ENCODE results near the gene LCA5. TPM values are rescaled to one million over a fixed set of nuclear protein-coding genes. Genes with fewer than 3 reads are reported as not detected.

LCA5 gene
- total RNA-seq, 1 donor from 2014 or later: 1.8 TPM

- TF ChIP-seq CTCF (IDR thresholded peaks at IDR 0.05; ENCODE audit: borderline replicate concordance): no peak
- no peaks in the 10 kb centered on the region for H3K9me3 ChIP-seq (replicated peaks)
- no peak overlapping the region for H3K27ac ChIP-seq (replicated peaks)
- H3K4me3 ChIP-seq: no peak overlapping the region
- no peaks in the 10 kb centered on the region for H3K27me3 ChIP-seq (ENCODE audit: low read depth)
- H3K4me1 ChIP-seq: peaks cover 17% of the 10 kb centered on the region
- no peaks in the 10 kb centered on the region for H3K36me3 ChIP-seq
- intact Hi-C loops (cut with micrococcal nuclease): loop anchor here (5.0 to 10.0 kb wide), 2 partner anchors 138 to 241 kb away; no protein-coding TSS in a partner anchor
- no peak for DNase-seq
Observed at GRCh38 chr6:79574174-79574573, 36.9 kb upstream of the LCA5 start.

DNA sequence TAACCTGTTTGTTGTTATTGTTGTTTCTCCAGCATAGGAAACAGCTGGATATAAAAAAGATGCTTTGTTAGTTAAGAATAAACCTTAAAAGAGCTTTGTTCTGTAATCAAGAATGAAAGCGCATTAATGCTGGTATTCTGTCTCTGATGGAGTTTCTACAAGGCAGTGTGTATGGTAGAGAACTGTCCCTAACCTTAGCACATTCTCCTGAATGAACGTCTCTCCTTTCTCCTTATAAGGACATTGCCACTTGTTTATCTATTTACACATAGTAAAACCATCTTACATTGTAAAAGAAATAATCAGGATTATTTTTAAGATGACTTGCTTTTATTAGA, 33.8 kb upstream of the LCA5 start:
- H3K4me3 ChIP-seq: peak overlapping the region; percentile 52
- peaks cover 16% of the 10 kb centered on the region for H3K4me1 ChIP-seq
- no peaks in the 10 kb centered on the region for H3K27me3 ChIP-seq (ENCODE audit: low read depth)
- H3K27ac ChIP-seq (replicated peaks): no peak overlapping the region
- no peaks in the 10 kb centered on the region for H3K36me3 ChIP-seq
- H3K9me3 ChIP-seq (replicated peaks): no peaks in the 10 kb centered on the region
- no peak for DNase-seq
- intact Hi-C loops (cut with micrococcal nuclease): loop anchor here (5.0 to 10.0 kb wide), 2 partner anchors 141 to 244 kb away; no protein-coding TSS in a partner anchor
- TF ChIP-seq CTCF (IDR thresholded peaks at IDR 0.05; ENCODE audit: borderline replicate concordance): peak; percentile 3

- peak; percentile 78 for TF ChIP-seq CTCF (IDR thresholded peaks at IDR 0.05; ENCODE audit: borderline replicate concordance)
- H3K36me3 ChIP-seq: no peaks in the 10 kb centered on the region
- H3K27ac ChIP-seq (replicated peaks): no peak overlapping the region
- peaks cover 12% of the 10 kb centered on the region for H3K4me1 ChIP-seq
- peak overlapping the region; percentile 52 for H3K4me3 ChIP-seq
- no peaks in the 10 kb centered on the region for H3K27me3 ChIP-seq (ENCODE audit: low read depth)
- intact Hi-C loops (cut with micrococcal nuclease): loop anchor here (5.0 to 10.0 kb wide), 2 partner anchors 142 to 244 kb away; no protein-coding TSS in a partner anchor
- no peak for DNase-seq
- H3K9me3 ChIP-seq (replicated peaks): no peaks in the 10 kb centered on the region
Observed at GRCh38 chr6:79570129-79571029, 33.1 kb upstream of the LCA5 start.

DNA sequence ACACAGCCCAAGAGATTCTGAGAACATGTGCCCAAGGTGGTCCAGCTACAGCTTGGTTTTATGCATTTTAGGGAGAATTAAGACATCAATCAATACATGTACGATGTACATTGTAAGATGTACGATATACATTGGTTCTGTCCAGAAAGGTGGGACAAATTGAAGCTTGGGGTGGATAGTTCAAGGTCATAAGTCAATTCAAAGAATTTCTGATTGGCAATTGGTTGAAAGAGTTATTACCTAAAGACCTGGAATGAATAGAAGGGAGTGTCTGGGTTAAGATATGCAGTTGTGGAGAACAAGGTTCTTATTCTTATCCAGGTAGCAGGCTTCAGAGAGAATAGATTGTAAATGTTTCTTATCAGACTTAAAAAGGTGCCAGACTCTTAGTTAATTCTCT, 31.8 kb upstream of the LCA5 start:
- no peak for TF ChIP-seq CTCF (IDR thresholded peaks at IDR 0.05; ENCODE audit: borderline replicate concordance)
- Histone ChIP-seq H3K27ac (replicated peaks) (no peak overlapping the region), H3K9me3 (replicated peaks) (no peaks in the 10 kb centered on the region), H3K27me3 (ENCODE audit: low read depth) (no peaks in the 10 kb centered on the region), H3K4me3 (no peak overlapping the region), H3K36me3 (no peaks in the 10 kb centered on the region), H3K4me1 (peaks cover 12% of the 10 kb centered on the region)
- no peak for DNase-seq
- intact Hi-C loops (cut with micrococcal nuclease): no loop called here

GRCh38 chr6:79564636-79565035, 27.4 kb upstream of the LCA5 start:
- H3K4me3 ChIP-seq: no peak overlapping the region
- no peaks in the 10 kb centered on the region for H3K27me3 ChIP-seq (ENCODE audit: low read depth)
- H3K9me3 ChIP-seq (replicated peaks): no peaks in the 10 kb centered on the region
- intact Hi-C loops (cut with micrococcal nuclease): no loop called here
- peaks cover 8% of the 10 kb centered on the region for H3K36me3 ChIP-seq
- H3K27ac ChIP-seq (replicated peaks): no peak overlapping the region
- no peak for DNase-seq
- no peak for TF ChIP-seq CTCF (IDR thresholded peaks at IDR 0.05; ENCODE audit: borderline replicate concordance)
- H3K4me1 ChIP-seq: no peaks in the 10 kb centered on the region
